Stimulated activated CD4-positive, alpha-beta T cell treated with anti-CD3 and anti-CD28 coated beads, Interleukin-1b, Interleukin-23, amount 100 ng/mL, for 4 hours (primary cell): ENCODE data around the gene IP6K1.

Experiments used
- DNase-seq, 2 donors: peaks; one replicate each; pipeline ENCODE4 v3.0.0-alpha.2; 2020; ENCODE audit warnings: low read depth in 2 of 2

Gene IP6K1

GRCh38 chr3:49724586-49724985 lies 61.8 kb downstream of the IP6K1 start:
- DNase-seq: no peak

GRCh38 chr3:49723628-49724551 lies 62.5 kb downstream of the IP6K1 start, which contains the start of gene GMPPB:
GMPPB (minus strand) TSS chr3:49723951; CDS start chr3:49723726, 225 bp downstream.
- peak; percentile 80 to 89 for DNase-seq

GRCh38 chr3:49723296-49723627 lies 63.1 kb downstream of the IP6K1 start:
- peak; percentile 28 to 39 for DNase-seq

GRCh38 chr3:49722896-49723295 lies 63.4 kb downstream of the IP6K1 start:
- no peak for DNase-seq

GRCh38 chr3:49721896-49722781 lies 64.2 kb downstream of the IP6K1 start:
- no peak for DNase-seq

- no peak for DNase-seq
Observed at GRCh38 chr3:49721596-49721895, 64.8 kb downstream of the IP6K1 start.

- no peak for DNase-seq
Observed at GRCh38 chr3:49720855-49721595, 65.3 kb downstream of the IP6K1 start.

GRCh38 chr3:49719214-49719884 lies 67.0 kb downstream of the IP6K1 start, which contains the start of gene AMIGO3:
AMIGO3 (minus strand) TSS chr3:49719684; CDS start chr3:49719465, 219 bp downstream.
- peak; percentile 73 to 89 for DNase-seq

GRCh38 chr3:49718858-49719213 lies 67.5 kb downstream of the IP6K1 start:
- DNase-seq: peak in 1 of 2 donors; percentile 25

- DNase-seq: no peak
Observed at GRCh38 chr3:49717959-49718857, 68.1 kb downstream of the IP6K1 start.

GRCh38 chr3:49717211-49717958 lies 69.0 kb downstream of the IP6K1 start:
- DNase-seq: no peak

- no peak for DNase-seq
Observed at GRCh38 chr3:49716691-49717210, 69.6 kb downstream of the IP6K1 start.

GRCh38 chr3:49716169-49716568 lies 70.2 kb downstream of the IP6K1 start:
- DNase-seq: no peak

- no peak for DNase-seq
Observed at GRCh38 chr3:49715611-49716121, 70.7 kb downstream of the IP6K1 start.

GRCh38 chr3:49714728-49715550 lies 71.4 kb downstream of the IP6K1 start:
- DNase-seq: no peak

GRCh38 chr3:49713336-49714105 lies 72.8 kb downstream of the IP6K1 start:
- DNase-seq: no peak

GRCh38 chr3:49712631-49713317 lies 73.6 kb downstream of the IP6K1 start:
- no peak for DNase-seq
